Measurements from ENCODE around the gene PRSS21. TPM values are rescaled to one million over a fixed set of nuclear protein-coding genes. Genes with fewer than 3 reads are reported as not detected.
A peak's percentile ranks its signal among the peaks of the same experiment; 100 is the strongest.

Gene PRSS21
- polyA plus RNA-seq, 1 of the 3 experiments (the other 2 are of a cell fraction): not detected

DNA sequence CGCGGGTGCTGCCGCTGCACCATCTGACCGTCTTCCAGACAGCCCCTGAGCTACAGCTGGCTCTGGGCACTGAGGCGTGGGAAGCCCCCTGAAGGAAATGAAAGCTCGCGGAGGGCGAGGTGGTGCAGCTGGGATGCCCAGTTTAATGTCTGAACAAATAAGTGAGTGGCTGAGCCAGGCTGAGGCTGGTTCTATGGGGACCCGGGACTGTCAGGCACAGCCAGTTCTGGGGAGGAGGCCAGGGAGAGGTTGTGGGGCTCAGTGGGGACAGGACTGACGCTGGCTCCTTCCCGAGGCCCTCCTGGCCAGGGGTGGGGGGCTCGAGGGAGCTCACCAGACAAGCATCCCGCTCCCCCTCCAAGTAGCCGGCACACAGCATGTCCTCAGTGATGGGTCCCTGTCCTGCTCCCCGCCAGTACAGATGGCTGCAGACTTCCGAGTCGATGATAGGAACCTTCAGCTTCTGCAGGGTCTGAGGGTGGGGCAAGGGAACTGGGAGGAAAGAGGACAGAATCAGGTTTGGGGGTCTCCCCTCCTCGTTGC, 36.6 kb downstream of the PRSS21 start (continued):
- TF ChIP-seq REST (IDR thresholded peaks at IDR 0.05; ENCODE audit: low read depth, low read length) (no peak), FOXJ3 (CRISPR knock-in tag; IDR thresholded peaks at IDR 0.05) (no peak), USF2 (IDR thresholded peaks at IDR 0.05; ENCODE audit: borderline replicate concordance, low read depth, low read length) (no peak)
- TF ChIP-seq, protein P1, sequence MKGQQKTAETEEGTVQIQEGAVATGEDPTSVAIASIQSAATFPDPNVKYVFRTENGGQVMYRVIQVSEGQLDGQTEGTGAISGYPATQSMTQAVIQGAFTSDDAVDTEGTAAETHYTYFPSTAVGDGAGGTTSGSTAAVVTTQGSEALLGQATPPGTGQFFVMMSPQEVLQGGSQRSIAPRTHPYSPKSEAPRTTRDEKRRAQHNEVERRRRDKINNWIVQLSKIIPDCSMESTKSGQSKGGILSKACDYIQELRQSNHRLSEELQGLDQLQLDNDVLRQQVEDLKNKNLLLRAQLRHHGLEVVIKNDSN (IDR thresholded peaks at IDR 0.05; ENCODE audit: borderline replicate concordance, low read depth): no peak

- Histone ChIP-seq H3K9me2 (no peaks in the 10 kb centered on the region), H3K4me1 (ENCODE audit: control insufficient read depth in 1 of 2, insufficient read depth in 2 of 2, low read depth in 1 of 2, low read length in 1 of 2) (peaks cover 0 to 6% of the 10 kb centered on the region in 2 experiments; a peak in 1 of 4 replicates), H3F3A (replicated peaks; ENCODE audit: insufficient read depth) (no peaks in the 10 kb centered on the region), H3K9ac (no peak overlapping the region), H4K20me1 (ENCODE audit: insufficient read depth) (no peaks in the 10 kb centered on the region), H3K4me2 (no peak overlapping the region), H3K27me3 (ENCODE audit: insufficient read depth) (no peaks in the 10 kb centered on the region; the same call in none of the 2 replicates), H3K79me2 (ENCODE audit: insufficient read depth) (no peaks in the 10 kb centered on the region), H3K4me3 (ENCODE audit: low read depth in 2 of 2, low read length in 1 of 2) (no peak overlapping the region), H3K9me3 (0 out of 2 replicates have a peak, but pooled peaks cover 6% of the 10 kb centered on the region), H3K36me3 (replicated peaks in 1 of 2; ENCODE audit: control insufficient read depth in 1 of 2, insufficient read depth in 2 of 2, low read length in 1 of 2) (no peaks in the 10 kb centered on the region), H2AFZ (ENCODE audit: low read depth) (no peak overlapping the region), H3K27ac (ENCODE audit: low read depth in 2 of 2, low read length in 1 of 2) (no peak overlapping the region)
- TF ChIP-seq IRF3 (IDR thresholded peaks at IDR 0.05; ENCODE audit: low read depth, low read length) (no peak), CTCF (IDR thresholded peaks at IDR 0.05) (peak; percentile 58)
- POLR2A ChIA-PET: interaction anchor here (2.1 kb wide), 1 partner anchor 13 kb away, joined by 7 read pairs; no protein-coding TSS in a partner anchor
- DNase-seq: peak; percentile 46
- WGBS (ENCODE audit: low lambda C conversion rate): 39% methylated on average over 5 of the region's 5 CpGs
- CTCF ChIA-PET: interaction anchor here (0.8 to 3.8 kb wide), 7 partner anchors 12 to 105 kb away, joined by 3 to 34 read pairs (median 4); no protein-coding TSS in a partner anchor
These were observed 37.8 kb downstream of the PRSS21 start for GRCh38 chr16:2854700-2855309.
